ENCODE data around the gene B9D2.

The B9D2 gene

DNA sequence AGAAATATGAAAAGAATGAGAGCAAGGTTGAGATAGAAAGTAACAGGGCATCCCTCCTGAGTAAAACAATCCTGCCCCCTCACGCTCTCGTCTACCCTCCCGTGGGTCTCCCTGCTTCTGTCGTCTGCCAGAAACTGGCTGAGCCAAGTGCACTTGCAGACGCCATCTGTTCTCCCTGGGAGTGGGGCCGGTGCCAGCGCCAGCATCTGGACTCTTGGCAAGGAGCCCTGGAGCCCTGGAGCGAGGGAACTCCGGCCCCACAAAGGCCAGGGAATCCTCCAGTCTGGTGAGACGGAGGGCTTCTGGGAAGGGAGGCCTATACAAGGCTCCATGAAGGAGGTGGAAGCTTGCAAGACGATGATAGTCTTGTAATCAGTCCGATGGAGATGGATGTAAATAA lies 10.0 kb upstream of the B9D2 start (continued):
- TF ChIP-seq ZNF677 (tag by site-specific recombination; IDR thresholded peaks at IDR 0.05) (no peak), ZNF830 (tag by site-specific recombination; IDR thresholded peaks at IDR 0.05; ENCODE audit: low read depth) (no peak), ZFP3 (tag by site-specific recombination; IDR thresholded peaks at IDR 0.05; ENCODE audit: low read depth) (no peak), REPIN1 (tag by site-specific recombination; IDR thresholded peaks at IDR 0.05; ENCODE audit: low read depth) (no peak), TRIM28 (IDR thresholded peaks at IDR 0.05; ENCODE audit: borderline replicate concordance, low read length) (no peak), GLI2 (tag by site-specific recombination; IDR thresholded peaks at IDR 0.05; ENCODE audit: borderline replicate concordance, low read depth) (no peak), ZNF776 (tag by site-specific recombination; IDR thresholded peaks at IDR 0.05; ENCODE audit: borderline replicate concordance) (no peak), ZNF221 (tag by site-specific recombination; IDR thresholded peaks at IDR 0.05; ENCODE audit: borderline replicate concordance) (no peak), HOXA7 (CRISPR knock-in tag; IDR thresholded peaks at IDR 0.05; ENCODE audit: borderline replicate concordance) (no peak), SCRT1 (tag by site-specific recombination; IDR thresholded peaks at IDR 0.05; ENCODE audit: borderline replicate concordance) (no peak), ZSCAN16 (tag by site-specific recombination; IDR thresholded peaks at IDR 0.05) (no peak), ZNF335 (tag by site-specific recombination; conservative IDR thresholded peaks at IDR 0.05) (no peak), ZNF341 (tag by site-specific recombination; IDR thresholded peaks at IDR 0.05; ENCODE audit: low read depth) (no peak), ZNF658 (tag by site-specific recombination; IDR thresholded peaks at IDR 0.05) (no peak), ZNF610 (tag by site-specific recombination; IDR thresholded peaks at IDR 0.05; ENCODE audit: borderline replicate concordance) (peak; percentile 55; the same call in 1 of the 2 replicates), ZNF239 (tag by site-specific recombination; IDR thresholded peaks at IDR 0.05) (no peak), ZXDB (tag by site-specific recombination; IDR thresholded peaks at IDR 0.05) (peak; percentile 94), SP7 (tag by site-specific recombination; IDR thresholded peaks at IDR 0.05) (peak; percentile 61), MEIS1 (CRISPR knock-in tag; IDR thresholded peaks at IDR 0.05; ENCODE audit: borderline replicate concordance) (no peak), GFI1B (tag by site-specific recombination; IDR thresholded peaks at IDR 0.05) (no peak), ZNF548 (tag by site-specific recombination; IDR thresholded peaks at IDR 0.05) (no peak), ZNF37A (tag by site-specific recombination; IDR thresholded peaks at IDR 0.05) (no peak), ZNF350 (tag by site-specific recombination; IDR thresholded peaks at IDR 0.05) (no peak), ZBTB21 (tag by site-specific recombination; IDR thresholded peaks at IDR 0.05) (peak; percentile 27; the same call in 1 of the 2 replicates), ZNF701 (tag by site-specific recombination; IDR thresholded peaks at IDR 0.05) (no peak)
- TF ChIP-seq, protein P1, sequence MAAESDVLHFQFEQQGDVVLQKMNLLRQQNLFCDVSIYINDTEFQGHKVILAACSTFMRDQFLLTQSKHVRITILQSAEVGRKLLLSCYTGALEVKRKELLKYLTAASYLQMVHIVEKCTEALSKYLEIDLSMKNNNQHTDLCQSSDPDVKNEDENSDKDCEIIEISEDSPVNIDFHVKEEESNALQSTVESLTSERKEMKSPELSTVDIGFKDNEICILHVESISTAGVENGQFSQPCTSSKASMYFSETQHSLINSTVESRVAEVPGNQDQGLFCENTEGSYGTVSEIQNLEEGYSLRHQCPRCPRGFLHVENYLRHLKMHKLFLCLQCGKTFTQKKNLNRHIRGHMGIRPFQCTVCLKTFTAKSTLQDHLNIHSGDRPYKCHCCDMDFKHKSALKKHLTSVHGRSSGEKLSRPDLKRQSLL (tag by site-specific recombination; IDR thresholded peaks at IDR 0.05), result peak; percentile 47; the same call in 1 of the 2 replicates
- TF ChIP-seq, protein P2, sequence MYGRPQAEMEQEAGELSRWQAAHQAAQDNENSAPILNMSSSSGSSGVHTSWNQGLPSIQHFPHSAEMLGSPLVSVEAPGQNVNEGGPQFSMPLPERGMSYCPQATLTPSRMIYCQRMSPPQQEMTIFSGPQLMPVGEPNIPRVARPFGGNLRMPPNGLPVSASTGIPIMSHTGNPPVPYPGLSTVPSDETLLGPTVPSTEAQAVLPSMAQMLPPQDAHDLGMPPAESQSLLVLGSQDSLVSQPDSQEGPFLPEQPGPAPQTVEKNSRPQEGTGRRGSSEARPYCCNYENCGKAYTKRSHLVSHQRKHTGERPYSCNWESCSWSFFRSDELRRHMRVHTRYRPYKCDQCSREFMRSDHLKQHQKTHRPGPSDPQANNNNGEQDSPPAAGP (tag by site-specific recombination; IDR thresholded peaks at IDR 0.05), result no peak
- TF ChIP-seq, protein P3, sequence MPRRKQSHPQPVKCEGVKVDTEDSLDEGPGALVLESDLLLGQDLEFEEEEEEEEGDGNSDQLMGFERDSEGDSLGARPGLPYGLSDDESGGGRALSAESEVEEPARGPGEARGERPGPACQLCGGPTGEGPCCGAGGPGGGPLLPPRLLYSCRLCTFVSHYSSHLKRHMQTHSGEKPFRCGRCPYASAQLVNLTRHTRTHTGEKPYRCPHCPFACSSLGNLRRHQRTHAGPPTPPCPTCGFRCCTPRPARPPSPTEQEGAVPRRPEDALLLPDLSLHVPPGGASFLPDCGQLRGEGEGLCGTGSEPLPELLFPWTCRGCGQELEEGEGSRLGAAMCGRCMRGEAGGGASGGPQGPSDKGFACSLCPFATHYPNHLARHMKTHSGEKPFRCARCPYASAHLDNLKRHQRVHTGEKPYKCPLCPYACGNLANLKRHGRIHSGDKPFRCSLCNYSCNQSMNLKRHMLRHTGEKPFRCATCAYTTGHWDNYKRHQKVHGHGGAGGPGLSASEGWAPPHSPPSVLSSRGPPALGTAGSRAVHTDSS (tag by site-specific recombination; IDR thresholded peaks at IDR 0.05), result no peak
- TF ChIP-seq, protein P4, sequence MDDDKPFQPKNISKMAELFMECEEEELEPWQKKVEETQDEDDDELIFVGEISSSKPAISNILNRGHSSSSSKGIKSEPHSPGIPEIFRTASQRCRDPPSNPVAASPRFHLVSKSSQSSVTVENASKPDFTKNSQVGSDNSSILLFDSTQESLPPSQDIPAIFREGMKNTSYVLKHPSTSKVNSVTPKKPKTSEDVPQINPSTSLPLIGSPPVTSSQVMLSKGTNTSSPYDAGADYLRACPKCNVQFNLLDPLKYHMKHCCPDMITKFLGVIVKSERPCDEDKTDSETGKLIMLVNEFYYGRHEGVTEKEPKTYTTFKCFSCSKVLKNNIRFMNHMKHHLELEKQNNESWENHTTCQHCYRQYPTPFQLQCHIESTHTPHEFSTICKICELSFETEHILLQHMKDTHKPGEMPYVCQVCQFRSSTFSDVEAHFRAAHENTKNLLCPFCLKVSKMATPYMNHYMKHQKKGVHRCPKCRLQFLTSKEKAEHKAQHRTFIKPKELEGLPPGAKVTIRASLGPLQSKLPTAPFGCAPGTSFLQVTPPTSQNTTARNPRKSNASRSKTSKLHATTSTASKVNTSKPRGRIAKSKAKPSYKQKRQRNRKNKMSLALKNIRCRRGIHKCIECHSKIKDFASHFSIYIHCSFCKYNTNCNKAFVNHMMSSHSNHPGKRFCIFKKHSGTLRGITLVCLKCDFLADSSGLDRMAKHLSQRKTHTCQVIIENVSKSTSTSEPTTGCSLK (tag by site-specific recombination; IDR thresholded peaks at IDR 0.05), result no peak
- TF ChIP-seq, protein P5, sequence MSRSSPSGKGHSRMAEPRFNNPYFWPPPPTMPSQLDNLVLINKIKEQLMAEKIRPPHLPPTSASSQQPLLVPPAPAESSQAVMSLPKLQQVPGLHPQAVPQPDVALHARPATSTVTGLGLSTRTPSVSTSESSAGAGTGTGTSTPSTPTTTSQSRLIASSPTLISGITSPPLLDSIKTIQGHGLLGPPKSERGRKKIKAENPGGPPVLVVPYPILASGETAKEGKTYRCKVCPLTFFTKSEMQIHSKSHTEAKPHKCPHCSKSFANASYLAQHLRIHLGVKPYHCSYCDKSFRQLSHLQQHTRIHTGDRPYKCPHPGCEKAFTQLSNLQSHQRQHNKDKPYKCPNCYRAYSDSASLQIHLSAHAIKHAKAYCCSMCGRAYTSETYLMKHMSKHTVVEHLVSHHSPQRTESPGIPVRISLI (tag by site-specific recombination; IDR thresholded peaks at IDR 0.05), result no peak
- TF ChIP-seq, protein P6, sequence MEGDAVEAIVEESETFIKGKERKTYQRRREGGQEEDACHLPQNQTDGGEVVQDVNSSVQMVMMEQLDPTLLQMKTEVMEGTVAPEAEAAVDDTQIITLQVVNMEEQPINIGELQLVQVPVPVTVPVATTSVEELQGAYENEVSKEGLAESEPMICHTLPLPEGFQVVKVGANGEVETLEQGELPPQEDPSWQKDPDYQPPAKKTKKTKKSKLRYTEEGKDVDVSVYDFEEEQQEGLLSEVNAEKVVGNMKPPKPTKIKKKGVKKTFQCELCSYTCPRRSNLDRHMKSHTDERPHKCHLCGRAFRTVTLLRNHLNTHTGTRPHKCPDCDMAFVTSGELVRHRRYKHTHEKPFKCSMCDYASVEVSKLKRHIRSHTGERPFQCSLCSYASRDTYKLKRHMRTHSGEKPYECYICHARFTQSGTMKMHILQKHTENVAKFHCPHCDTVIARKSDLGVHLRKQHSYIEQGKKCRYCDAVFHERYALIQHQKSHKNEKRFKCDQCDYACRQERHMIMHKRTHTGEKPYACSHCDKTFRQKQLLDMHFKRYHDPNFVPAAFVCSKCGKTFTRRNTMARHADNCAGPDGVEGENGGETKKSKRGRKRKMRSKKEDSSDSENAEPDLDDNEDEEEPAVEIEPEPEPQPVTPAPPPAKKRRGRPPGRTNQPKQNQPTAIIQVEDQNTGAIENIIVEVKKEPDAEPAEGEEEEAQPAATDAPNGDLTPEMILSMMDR (tag by site-specific recombination; IDR thresholded peaks at IDR 0.05), result no peak
- TF ChIP-seq, protein P7, sequence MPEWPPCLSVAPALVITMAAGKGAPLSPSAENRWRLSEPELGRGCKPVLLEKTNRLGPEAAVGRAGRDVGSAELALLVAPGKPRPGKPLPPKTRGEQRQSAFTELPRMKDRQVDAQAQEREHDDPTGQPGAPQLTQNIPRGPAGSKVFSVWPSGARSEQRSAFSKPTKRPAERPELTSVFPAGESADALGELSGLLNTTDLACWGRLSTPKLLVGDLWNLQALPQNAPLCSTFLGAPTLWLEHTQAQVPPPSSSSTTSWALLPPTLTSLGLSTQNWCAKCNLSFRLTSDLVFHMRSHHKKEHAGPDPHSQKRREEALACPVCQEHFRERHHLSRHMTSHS (tag by site-specific recombination; IDR thresholded peaks at IDR 0.05), result no peak
